NCI-H2196 (cell line): ENCODE measurements around the gene GRM4.

ENCODE experiments used
- DNase-seq: peaks from one replicate; lab custom pipeline; 2025; ENCODE audit not compliant: unreplicated experiment; lab: John Stamatoyannopoulos, UW

The GRM4 gene

GRCh38 chr6:34065466-34066217 is 80.2 kb downstream of the GRM4 start:
- peak; percentile 15 for DNase-seq

- no peak for DNase-seq
Measured at GRCh38 chr6:34064675-34065074, 81.2 kb downstream of the GRM4 start.

GRCh38 chr6:34063651-34064050 is 82.2 kb downstream of the GRM4 start:
- no peak for DNase-seq

- DNase-seq, result no peak
Measured at GRCh38 chr6:34062815-34063214, 83.1 kb downstream of the GRM4 start.

- no peak for DNase-seq
Measured at GRCh38 chr6:34062156-34062555, 83.7 kb downstream of the GRM4 start.

GRCh38 chr6:34061348-34061747 is 84.5 kb downstream of the GRM4 start:
- DNase-seq, result no peak

GRCh38 chr6:34059914-34060313 is 86.0 kb downstream of the GRM4 start:
- no peak for DNase-seq

- no peak for DNase-seq
Measured at GRCh38 chr6:34059136-34059731, 86.7 kb downstream of the GRM4 start.

GRCh38 chr6:34057790-34058189 is 88.1 kb downstream of the GRM4 start:
- DNase-seq, result no peak

GRCh38 chr6:34057191-34057590 is 88.7 kb downstream of the GRM4 start:
- no peak for DNase-seq

- DNase-seq, result no peak
Measured at GRCh38 chr6:34056305-34057108, 89.4 kb downstream of the GRM4 start.

GRCh38 chr6:34055223-34055933 is 90.5 kb downstream of the GRM4 start:
- peak; percentile 59 for DNase-seq

GRCh38 chr6:34053721-34054120 is 92.2 kb downstream of the GRM4 start:
- peak; percentile 58 for DNase-seq

GRCh38 chr6:34052918-34053608 is 92.8 kb downstream of the GRM4 start:
- DNase-seq, result no peak

- DNase-seq, result no peak
Measured at GRCh38 chr6:34052071-34052825, 93.6 kb downstream of the GRM4 start.

- no peak for DNase-seq
Measured at GRCh38 chr6:34051331-34051919, 94.5 kb downstream of the GRM4 start.

GRCh38 chr6:34050691-34051090 is 95.2 kb downstream of the GRM4 start:
- no peak for DNase-seq

GRCh38 chr6:34049395-34050342 is 96.2 kb downstream of the GRM4 start:
- DNase-seq, result no peak
